22Rv1 (cell line): ENCODE measurements around the gene RPLP2.

Source experiments
- H3K27ac ChIP-seq: fragments of 450-650 bp; 2 replicates; pipeline ENCODE4 v1.5.1; 2017
- ZFX ChIP-seq: fragments of 450-650 bp; IDR thresholded peaks from 2 replicates; pipeline ENCODE4 v1.6.1; 2017; ENCODE audit warnings: antibody characterized with exemption, borderline replicate concordance
- TF ChIP-seq, protein P1 (sequence below): fragments of 450-650 bp; IDR thresholded peaks from 2 replicates; pipeline ENCODE4 v1.5.1; 2017; ENCODE audit warnings: mild to moderate bottlenecking

The RPLP2 gene

GRCh38 chr11:819943-820649 is 10.3 kb downstream of the RPLP2 start:
- peak overlapping the region; percentile 96 for H3K27ac ChIP-seq
- TF ChIP-seq ZFX, result no peak
- TF ChIP-seq, protein P1, sequence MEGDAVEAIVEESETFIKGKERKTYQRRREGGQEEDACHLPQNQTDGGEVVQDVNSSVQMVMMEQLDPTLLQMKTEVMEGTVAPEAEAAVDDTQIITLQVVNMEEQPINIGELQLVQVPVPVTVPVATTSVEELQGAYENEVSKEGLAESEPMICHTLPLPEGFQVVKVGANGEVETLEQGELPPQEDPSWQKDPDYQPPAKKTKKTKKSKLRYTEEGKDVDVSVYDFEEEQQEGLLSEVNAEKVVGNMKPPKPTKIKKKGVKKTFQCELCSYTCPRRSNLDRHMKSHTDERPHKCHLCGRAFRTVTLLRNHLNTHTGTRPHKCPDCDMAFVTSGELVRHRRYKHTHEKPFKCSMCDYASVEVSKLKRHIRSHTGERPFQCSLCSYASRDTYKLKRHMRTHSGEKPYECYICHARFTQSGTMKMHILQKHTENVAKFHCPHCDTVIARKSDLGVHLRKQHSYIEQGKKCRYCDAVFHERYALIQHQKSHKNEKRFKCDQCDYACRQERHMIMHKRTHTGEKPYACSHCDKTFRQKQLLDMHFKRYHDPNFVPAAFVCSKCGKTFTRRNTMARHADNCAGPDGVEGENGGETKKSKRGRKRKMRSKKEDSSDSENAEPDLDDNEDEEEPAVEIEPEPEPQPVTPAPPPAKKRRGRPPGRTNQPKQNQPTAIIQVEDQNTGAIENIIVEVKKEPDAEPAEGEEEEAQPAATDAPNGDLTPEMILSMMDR, result no peak

DNA sequence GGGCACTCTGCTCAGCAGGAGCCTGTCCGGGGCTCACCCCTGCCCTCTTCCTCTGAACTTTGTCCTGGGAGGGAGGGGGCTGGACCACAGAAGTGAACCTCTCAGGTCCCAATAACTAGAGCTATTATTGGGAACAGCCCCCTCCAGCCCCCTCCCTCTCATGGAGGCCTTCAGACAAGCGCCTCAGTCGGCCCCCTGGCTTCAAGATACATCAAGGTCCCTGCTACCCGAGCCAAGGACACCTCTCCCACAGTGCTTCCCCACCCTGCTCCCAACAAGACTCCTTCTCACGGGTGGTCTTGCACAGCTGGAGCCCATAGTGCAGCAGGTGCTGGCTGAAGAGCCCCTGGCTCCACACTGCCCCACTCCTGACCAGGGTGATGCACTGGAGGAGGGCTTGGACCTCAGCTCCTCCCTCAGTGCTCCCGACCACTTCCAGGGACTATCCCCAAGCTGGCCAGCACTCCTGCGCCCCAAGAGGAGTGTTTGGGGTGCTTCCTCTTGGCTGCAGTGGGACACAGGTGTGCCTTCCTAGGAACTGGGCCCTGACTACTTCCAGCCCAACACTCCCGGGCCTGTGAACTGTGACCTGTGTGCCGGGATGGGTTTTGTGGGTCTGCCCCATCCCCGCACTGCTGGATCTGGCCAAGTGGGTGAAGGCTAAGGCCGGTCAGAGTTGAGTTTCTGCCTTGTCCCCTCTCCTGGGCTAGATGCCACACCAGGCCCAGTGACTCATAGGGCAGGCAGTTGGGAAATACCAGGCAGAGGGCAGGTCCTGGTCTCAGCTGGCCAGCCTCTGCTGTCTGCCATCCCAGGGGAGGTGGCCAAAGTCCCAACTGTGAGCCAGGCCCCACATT is 11.1 kb downstream of the RPLP2 start:
- TF ChIP-seq ZFX, result no peak
- TF ChIP-seq, protein P1, result no peak
- peak overlapping the region; percentile 96 for H3K27ac ChIP-seq

GRCh38 chr11:821512-822371 is 12.0 kb downstream of the RPLP2 start:
- H3K27ac ChIP-seq, result peak overlapping the region; percentile 96
- TF ChIP-seq ZFX, result no peak
- TF ChIP-seq, protein P1, result no peak

DNA sequence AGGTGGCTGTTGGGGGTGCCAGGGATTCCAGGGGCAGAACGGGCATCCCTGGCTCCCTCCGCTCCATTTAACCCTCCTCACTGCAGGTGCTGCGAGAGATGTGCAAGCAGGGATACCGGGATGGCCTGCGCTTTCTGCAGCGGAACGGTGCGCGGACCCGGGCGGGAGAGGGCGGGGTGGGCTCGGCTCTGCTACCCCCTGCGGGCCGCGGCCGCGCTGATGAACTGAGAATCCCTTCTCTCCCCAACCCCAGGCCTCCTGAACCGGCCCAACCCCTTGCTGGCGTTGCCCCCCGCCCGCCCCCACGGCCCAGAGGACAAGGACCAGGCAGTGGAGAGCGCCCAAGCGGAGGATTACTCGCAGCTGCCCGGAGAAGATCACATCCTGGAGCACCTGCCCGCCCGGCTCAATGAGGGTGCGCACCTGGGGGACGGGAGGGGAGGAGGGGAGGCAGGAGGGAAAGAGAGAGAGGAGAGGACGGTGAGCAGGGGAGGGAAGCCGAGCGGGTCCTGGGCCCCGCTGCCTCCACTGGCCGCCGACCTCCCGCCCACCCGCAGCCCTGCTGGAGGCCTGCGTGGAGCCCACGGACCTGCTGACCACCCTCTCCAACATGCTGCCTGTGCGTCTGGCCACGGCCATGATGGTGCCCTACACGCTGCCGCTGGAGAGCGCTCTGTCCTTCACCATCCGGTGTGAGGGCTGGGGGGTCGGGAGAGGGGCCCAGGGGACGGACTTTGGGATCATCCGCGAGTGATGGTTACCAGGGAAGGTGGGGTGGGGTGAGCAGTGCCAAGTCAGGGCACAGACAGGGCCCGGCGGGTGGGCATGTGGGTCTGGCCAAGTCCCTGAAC is 13.9 kb downstream of the RPLP2 start:
- TF ChIP-seq, protein P1, result no peak
- TF ChIP-seq ZFX, result no peak
- peak overlapping the region; percentile 96 for H3K27ac ChIP-seq

DNA sequence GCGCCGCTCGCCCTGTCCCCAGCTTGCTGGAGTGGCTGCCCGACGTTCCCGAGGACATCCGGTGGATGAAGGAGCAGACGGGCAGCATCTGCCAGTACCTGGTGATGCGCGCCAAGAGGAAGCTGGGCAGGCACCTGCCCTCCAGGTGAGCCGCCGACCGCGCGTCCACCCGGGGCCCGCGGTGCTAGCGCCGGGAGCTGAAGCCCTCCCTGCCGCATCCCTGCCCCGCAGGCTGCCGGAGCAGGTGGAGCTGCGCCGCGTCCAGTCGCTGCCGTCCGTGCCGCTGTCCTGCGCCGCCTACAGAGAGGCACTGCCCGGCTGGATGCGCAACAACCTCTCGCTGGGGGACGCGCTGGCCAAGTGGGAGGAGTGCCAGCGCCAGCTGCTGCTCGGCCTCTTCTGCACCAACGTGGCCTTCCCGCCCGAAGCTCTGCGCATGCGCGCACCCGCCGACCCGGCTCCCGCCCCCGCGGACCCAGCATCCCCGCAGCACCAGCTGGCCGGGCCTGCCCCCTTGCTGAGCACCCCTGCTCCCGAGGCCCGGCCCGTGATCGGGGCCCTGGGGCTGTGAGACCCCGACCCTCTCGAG is 14.6 kb downstream of the RPLP2 start:
- TF ChIP-seq, protein P1, result no peak; the same call in 1 of the 2 replicates
- no peak for TF ChIP-seq ZFX
- H3K27ac ChIP-seq, result peak overlapping the region; percentile 96

- TF ChIP-seq ZFX, result no peak
- TF ChIP-seq, protein P1, result no peak
- H3K27ac ChIP-seq, result peak overlapping the region; percentile 96
These were observed 15.2 kb downstream of the RPLP2 start for GRCh38 chr11:824942-825341.
